DMS79 (cell line): ENCODE measurements around the gene SMIM21.
A peak's percentile ranks its signal among the peaks of the same experiment; 100 is the strongest.

ENCODE experiments used
- DNase-seq: peaks from one replicate; lab custom pipeline; 2025; lab: John Stamatoyannopoulos, UW

SMIM21 gene

GRCh38 chr18:75377258-75377657, 50.2 kb downstream of the SMIM21 start:
- DNase-seq: peak; percentile 38

GRCh38 chr18:75376004-75376403, 51.5 kb downstream of the SMIM21 start:
- no peak for DNase-seq

GRCh38 chr18:75375341-75375740, 52.2 kb downstream of the SMIM21 start:
- DNase-seq: no peak

GRCh38 chr18:75374466-75374865, 53.0 kb downstream of the SMIM21 start:
- no peak for DNase-seq

- no peak for DNase-seq
Measured at GRCh38 chr18:75369026-75369721, 58.3 kb downstream of the SMIM21 start.

GRCh38 chr18:75365837-75366236, 61.7 kb downstream of the SMIM21 start:
- no peak for DNase-seq

GRCh38 chr18:75365254-75365629, 62.3 kb downstream of the SMIM21 start:
- no peak for DNase-seq

GRCh38 chr18:75364512-75365253, 62.8 kb downstream of the SMIM21 start:
- DNase-seq: no peak

GRCh38 chr18:75363446-75364225, 63.9 kb downstream of the SMIM21 start:
- no peak for DNase-seq

GRCh38 chr18:75362435-75362834, 65.1 kb downstream of the SMIM21 start:
- DNase-seq: no peak

GRCh38 chr18:75360941-75361340, 66.6 kb downstream of the SMIM21 start:
- DNase-seq: no peak

GRCh38 chr18:75360215-75360614, 67.3 kb downstream of the SMIM21 start:
- DNase-seq: no peak
